BJ (cell line): Measurements from ENCODE around the gene ATG4A. TPM values are rescaled to one million over a fixed set of nuclear protein-coding genes. Genes with fewer than 3 reads are reported as not detected.

Experiments
- CTCF ChIA-PET: fragments of 350-600 bp; formaldehyde crosslinking; extraction: SDS; loops from one replicate; lab custom pipeline; 2021; ENCODE audit warnings: antibody characterized with exemption, inconsistent platforms; lab: Yijun Ruan, JAX
- POLR2A ChIA-PET: fragments of 300-600 bp; sonication (Branson Sonifier 250); formaldehyde crosslinking; extraction: SDS; loops from one replicate; lab custom pipeline; 2021; ENCODE audit warnings: antibody characterized with exemption; lab: Charles Lee
- DNase-seq: peaks from one replicate; pipeline ENCODE4 v3.0.0-alpha.2; 2011; ENCODE audit warnings: low read depth
- H3K27me3 ChIP-seq: 2 replicates; pipeline ENCODE4 v1.6.0; 2011; ENCODE audit warnings: low read length; ENCODE audit not compliant: control insufficient read depth, insufficient read depth
- H3K36me3 ChIP-seq: 2 replicates; pipeline ENCODE4 v1.5.1; 2011; ENCODE audit warnings: low read length; ENCODE audit not compliant: control insufficient read depth, insufficient read depth
- H3K4me3 ChIP-seq: 2 replicates; pipeline ENCODE4 v1.5.1; 2011; ENCODE audit warnings: low read depth, mild to moderate bottlenecking, control low read depth, low read length
- polyA minus RNA-seq: library from RNA; depleted of rRNA, polyadenylated mRNA; stranded (reverse); fragments of >200 nt; gene quantifications from 2 replicates; pipeline ENCODE4 v1.2.3, GENCODE V29; 2011; rRNA and poly(A)+ RNA removed
- polyA plus RNA-seq: library from polyadenylated mRNA; depleted of rRNA; stranded (reverse); fragments of >200 nt; gene quantifications from 2 replicates; pipeline ENCODE4 v1.2.3, GENCODE V29; 2011; rRNA removed
- TF ChIP-seq, protein P1 (sequence below): IDR thresholded peaks from 2 replicates; pipeline ENCODE4 v1.5.1; 2011; ENCODE audit warnings: low read depth, mild to moderate bottlenecking, control low read depth, inconsistent platforms, low read length, moderate library complexity; ENCODE audit not compliant: insufficient read depth

The ATG4A gene, protein sequence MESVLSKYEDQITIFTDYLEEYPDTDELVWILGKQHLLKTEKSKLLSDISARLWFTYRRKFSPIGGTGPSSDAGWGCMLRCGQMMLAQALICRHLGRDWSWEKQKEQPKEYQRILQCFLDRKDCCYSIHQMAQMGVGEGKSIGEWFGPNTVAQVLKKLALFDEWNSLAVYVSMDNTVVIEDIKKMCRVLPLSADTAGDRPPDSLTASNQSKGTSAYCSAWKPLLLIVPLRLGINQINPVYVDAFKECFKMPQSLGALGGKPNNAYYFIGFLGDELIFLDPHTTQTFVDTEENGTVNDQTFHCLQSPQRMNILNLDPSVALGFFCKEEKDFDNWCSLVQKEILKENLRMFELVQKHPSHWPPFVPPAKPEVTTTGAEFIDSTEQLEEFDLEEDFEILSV
- polyA plus RNA-seq (6.9 and 9.3 TPM in 2 replicates), polyA minus RNA-seq (2.3 and 4.5 TPM in 2 replicates)

DNA sequence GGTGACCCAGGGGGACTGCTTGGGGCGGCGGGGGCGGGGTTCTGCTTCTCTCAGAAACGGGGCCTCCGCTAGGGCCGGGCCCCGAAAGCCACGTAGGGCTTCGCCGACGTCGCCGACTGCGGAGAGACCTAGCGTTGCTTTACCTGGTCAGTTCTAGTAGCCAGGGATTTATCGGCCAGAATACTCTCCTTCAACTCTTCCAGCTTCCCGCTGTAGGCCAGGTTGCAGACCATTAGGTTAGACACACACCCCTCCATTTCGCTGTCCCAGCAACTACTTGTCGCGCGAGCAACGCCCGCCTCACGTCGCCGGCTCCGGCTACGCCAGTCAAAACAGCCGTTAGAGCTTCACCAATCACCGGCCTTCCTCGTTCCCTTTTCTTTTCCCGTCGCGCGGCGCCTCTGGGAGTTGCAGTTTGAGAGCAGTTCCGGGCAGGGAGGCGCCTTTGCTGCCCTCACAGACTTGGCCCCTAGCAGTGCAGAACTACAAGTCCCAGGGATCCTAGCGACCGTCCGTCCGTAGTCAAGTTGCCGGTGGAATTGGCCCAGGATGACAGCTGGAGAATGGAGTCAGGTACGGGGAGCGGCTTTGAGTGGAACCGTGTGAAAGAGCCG is at the start of gene ATG4A, which contains the start of gene PSMD10:
Gene ATG4A, plus strand, starts transcription at position 515 of the 614 bp plus-strand sequence. Its CDS starts 49 bp downstream, at position 564.
Gene PSMD10, minus strand, starts transcription at position 279 of the 614 bp plus-strand sequence. Its CDS starts 22 bp downstream, at position 257.
- H3K4me3 ChIP-seq: peak within 1 kb of the TSS; percentile 73
- no peaks in the 10 kb centered on the region for H3K27me3 ChIP-seq
- POLR2A ChIA-PET: no interaction called here
- CTCF ChIA-PET: interaction anchor here (0.6 kb wide), 1 partner anchor 66 kb away, joined by 3 read pairs; no protein-coding TSS in a partner anchor
- no peaks in the 10 kb centered on the region; the same call in 1 of the 2 replicates for H3K36me3 ChIP-seq
- TF ChIP-seq, protein P1, sequence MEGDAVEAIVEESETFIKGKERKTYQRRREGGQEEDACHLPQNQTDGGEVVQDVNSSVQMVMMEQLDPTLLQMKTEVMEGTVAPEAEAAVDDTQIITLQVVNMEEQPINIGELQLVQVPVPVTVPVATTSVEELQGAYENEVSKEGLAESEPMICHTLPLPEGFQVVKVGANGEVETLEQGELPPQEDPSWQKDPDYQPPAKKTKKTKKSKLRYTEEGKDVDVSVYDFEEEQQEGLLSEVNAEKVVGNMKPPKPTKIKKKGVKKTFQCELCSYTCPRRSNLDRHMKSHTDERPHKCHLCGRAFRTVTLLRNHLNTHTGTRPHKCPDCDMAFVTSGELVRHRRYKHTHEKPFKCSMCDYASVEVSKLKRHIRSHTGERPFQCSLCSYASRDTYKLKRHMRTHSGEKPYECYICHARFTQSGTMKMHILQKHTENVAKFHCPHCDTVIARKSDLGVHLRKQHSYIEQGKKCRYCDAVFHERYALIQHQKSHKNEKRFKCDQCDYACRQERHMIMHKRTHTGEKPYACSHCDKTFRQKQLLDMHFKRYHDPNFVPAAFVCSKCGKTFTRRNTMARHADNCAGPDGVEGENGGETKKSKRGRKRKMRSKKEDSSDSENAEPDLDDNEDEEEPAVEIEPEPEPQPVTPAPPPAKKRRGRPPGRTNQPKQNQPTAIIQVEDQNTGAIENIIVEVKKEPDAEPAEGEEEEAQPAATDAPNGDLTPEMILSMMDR: no peak
- peak; percentile 85 for DNase-seq

DNA sequence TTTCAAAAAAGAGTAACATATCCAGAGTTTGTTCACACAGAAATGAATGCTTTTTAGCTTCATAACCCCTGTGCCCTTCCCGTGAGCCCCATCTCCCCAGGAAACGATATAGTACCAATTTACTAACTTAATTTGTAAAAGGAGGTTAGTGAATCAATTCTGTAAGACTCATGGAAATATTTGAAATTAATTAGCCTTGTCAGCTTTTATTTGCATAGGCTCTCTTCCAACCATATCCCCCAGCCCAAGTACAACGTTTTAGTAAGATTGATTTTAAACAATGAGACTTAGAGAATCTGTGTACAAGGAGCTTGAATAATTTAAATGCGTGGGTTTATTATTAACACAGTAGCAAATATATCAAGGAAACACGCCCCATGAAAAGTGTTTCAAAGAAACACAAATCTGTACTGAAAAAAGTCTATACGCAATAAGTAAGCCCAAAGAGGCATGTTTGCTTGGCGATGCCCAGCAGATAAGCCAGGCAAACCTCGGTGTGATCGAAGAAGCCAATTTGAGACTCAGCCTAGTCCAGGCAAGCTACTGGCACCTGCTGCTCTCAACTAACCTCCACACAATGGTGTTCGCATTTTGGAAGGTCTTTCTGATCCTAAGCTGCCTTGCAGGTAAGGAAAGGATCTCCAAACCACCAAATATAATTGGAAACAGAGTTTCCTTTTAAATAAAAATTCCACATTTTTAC is 46.9 kb upstream of the ATG4A start, which contains the start of gene VSIG1:
Gene VSIG1, plus strand, starts transcription at position 512 of the 703 bp plus-strand sequence. Its CDS starts 66 bp downstream, at position 578.
- Histone ChIP-seq H3K36me3 (no peaks in the 10 kb centered on the region), H3K4me3 (no peak within 1 kb of the TSS), H3K27me3 (no peaks in the 10 kb centered on the region)
- ChIA-PET POLR2A (no interaction called here), CTCF (no interaction called here)
- TF ChIP-seq, protein P1: no peak
- DNase-seq: no peak

DNA sequence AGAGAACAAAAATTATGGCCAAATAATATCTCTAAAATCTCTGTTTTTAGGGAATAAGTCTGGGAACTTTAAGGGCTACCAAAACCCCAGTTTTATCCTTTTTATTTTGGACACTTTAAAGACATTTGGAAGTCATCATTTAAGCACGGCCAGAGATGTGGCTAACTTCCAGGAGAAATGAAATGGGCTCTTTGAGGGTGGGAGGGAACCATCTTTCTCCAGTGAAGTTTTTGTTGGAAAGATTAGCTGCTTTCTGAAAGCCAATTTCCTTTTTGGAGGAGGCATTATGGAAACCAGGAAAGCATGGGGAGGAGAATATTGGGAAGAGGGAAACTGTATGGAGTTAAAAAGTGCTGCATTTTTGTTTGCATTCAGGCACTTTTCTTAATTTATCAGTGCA is 41.9 kb upstream of the ATG4A start:
- no peak for DNase-seq
- Histone ChIP-seq H3K27me3 (no peaks in the 10 kb centered on the region), H3K4me3 (no peak overlapping the region), H3K36me3 (no peaks in the 10 kb centered on the region)
- TF ChIP-seq, protein P1: no peak
- ChIA-PET POLR2A (no interaction called here), CTCF (no interaction called here)

DNA sequence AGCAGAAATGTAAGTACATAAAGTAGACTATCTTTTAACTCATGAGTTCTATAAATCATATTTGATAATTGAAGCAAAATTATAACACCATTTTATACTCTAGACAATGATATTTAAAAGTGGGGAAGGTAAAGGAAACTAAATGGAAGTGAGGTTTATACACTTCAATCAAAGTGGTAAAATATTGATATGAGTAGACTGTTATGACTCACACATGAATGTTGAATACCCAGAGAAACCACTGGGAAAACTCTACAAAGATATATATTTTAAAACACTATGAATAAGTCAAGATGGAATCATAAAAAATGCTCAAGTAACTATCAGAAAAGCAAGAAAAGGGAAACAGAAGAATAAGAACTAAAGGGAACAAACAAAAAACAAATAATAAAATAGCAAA is 38.4 kb upstream of the ATG4A start:
- TF ChIP-seq, protein P1: no peak
- no peaks in the 10 kb centered on the region for H3K27me3 ChIP-seq
- no peak overlapping the region for H3K4me3 ChIP-seq
- DNase-seq: no peak
- ChIA-PET CTCF (no interaction called here), POLR2A (no interaction called here)
- H3K36me3 ChIP-seq: no peaks in the 10 kb centered on the region
